Measurements from ENCODE around the gene CYP24A1.

CYP24A1 gene

GRCh38 chr20:54173653-54174456 is at the start of gene CYP24A1:
Gene CYP24A1, minus strand, starts transcription at chr20:54173986. Its CDS starts 407 bp downstream, at chr20:54173579.
- peak; percentile 70 for DNase-seq (ENCODE audit: low spot score)

- no peak for DNase-seq (ENCODE audit: low spot score)
These were observed 49.5 kb upstream of the CYP24A1 start for GRCh38 chr20:54223285-54223684.

GRCh38 chr20:54221996-54222890 is 48.5 kb upstream of the CYP24A1 start:
- no peak for DNase-seq (ENCODE audit: low spot score)

GRCh38 chr20:54221353-54221752 is 47.6 kb upstream of the CYP24A1 start:
- DNase-seq (ENCODE audit: low spot score): no peak

GRCh38 chr20:54220722-54221121 is 46.9 kb upstream of the CYP24A1 start:
- no peak for DNase-seq (ENCODE audit: low spot score)

GRCh38 chr20:54219751-54220426 is 46.1 kb upstream of the CYP24A1 start:
- peak; percentile 56 for DNase-seq (ENCODE audit: low spot score)

GRCh38 chr20:54218470-54218869 is 44.7 kb upstream of the CYP24A1 start:
- DNase-seq (ENCODE audit: low spot score): no peak

GRCh38 chr20:54217762-54218161 is 44.0 kb upstream of the CYP24A1 start:
- no peak for DNase-seq (ENCODE audit: low spot score)

- DNase-seq (ENCODE audit: low spot score): no peak
These were observed 41.5 kb upstream of the CYP24A1 start for GRCh38 chr20:54215157-54215789.

GRCh38 chr20:54214566-54214965 is 40.8 kb upstream of the CYP24A1 start:
- DNase-seq (ENCODE audit: low spot score): no peak

- no peak for DNase-seq (ENCODE audit: low spot score)
These were observed 39.1 kb upstream of the CYP24A1 start for GRCh38 chr20:54212871-54213270.

- peak; percentile 84 for DNase-seq (ENCODE audit: low spot score)
These were observed 38.4 kb upstream of the CYP24A1 start for GRCh38 chr20:54212226-54212625.

- no peak for DNase-seq (ENCODE audit: low spot score)
These were observed 35.5 kb upstream of the CYP24A1 start for GRCh38 chr20:54209216-54209813.

- DNase-seq (ENCODE audit: low spot score): peak; percentile 18
These were observed 34.9 kb upstream of the CYP24A1 start for GRCh38 chr20:54208548-54209176.

GRCh38 chr20:54207743-54208547 is 34.2 kb upstream of the CYP24A1 start, which contains the start of gene PFDN4:
Gene PFDN4, plus strand, starts transcription at chr20:54208087. Its CDS starts 14 bp downstream, at chr20:54208101.
- DNase-seq (ENCODE audit: low spot score): peak; percentile 96

GRCh38 chr20:54207053-54207742 is 33.4 kb upstream of the CYP24A1 start:
- DNase-seq (ENCODE audit: low spot score): no peak

GRCh38 chr20:54205450-54205849 is 31.7 kb upstream of the CYP24A1 start:
- no peak for DNase-seq (ENCODE audit: low spot score)

GRCh38 chr20:54204481-54204880 is 30.7 kb upstream of the CYP24A1 start:
- DNase-seq (ENCODE audit: low spot score): no peak

- no peak for DNase-seq (ENCODE audit: low spot score)
These were observed 30.3 kb upstream of the CYP24A1 start for GRCh38 chr20:54204063-54204462.

Data from GM03348 (cell line).